Measurements from ENCODE around the gene MAPK1.
A peak's percentile ranks its signal among the peaks of the same experiment; 100 is the strongest.
"Not testable (repeated sequence)": the region's sequence is repeated elsewhere in the genome, so short reads cannot be mapped to it uniquely, and the experiment has no call there.

Gene MAPK1

DNA sequence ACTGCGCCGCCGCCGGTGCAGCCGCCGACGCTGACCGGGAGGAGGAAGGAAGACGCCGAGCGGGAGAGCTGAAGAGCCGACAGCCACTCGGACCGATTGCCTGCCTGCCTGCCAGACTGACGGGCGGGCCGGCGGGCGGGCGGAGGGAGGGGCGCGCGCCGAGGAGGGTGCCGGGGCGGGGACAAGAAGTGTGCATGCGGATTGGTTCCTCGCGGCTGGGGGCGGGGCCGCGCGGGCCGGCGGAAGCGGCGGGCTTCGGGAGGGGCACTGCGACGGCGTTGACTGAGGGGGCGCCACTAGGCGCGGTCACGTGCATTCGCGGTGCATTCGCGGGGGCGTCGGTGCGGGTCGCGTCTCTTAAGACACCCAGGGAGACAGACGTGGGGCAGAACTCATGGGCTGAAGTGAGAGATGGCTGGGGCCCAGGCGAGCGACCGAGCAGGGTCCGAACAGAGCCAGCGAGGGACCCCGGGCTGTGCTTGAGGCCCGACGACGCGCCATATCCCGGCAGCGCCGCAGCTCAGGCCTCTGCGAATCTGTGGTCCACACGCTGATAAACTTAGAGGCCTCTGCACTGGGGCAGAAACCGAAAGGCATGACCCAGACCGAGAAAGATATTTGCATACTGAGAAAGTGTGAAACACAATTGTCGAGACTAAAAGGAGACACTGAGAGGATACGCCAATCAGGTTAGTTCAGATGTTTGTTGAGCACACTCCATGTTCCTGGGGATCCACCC lies at the start of gene MAPK1:
MAPK1 (minus strand) TSS at position 118 of the 739 bp plus-strand sequence. CDS start 205 bp downstream, outside the sequence.
- DNase-seq, result peak; percentile 94

GRCh38 chr22:21916309-21916918 lies 49.0 kb upstream of the MAPK1 start:
- no peak for DNase-seq

GRCh38 chr22:21915624-21916308 lies 48.3 kb upstream of the MAPK1 start:
- DNase-seq, result no peak

GRCh38 chr22:21914033-21914642 lies 46.7 kb upstream of the MAPK1 start:
- DNase-seq, result not testable (repeated sequence)

- DNase-seq, result not testable (repeated sequence)
These were observed 42.9 kb upstream of the MAPK1 start for GRCh38 chr22:21910367-21910766.

DNA sequence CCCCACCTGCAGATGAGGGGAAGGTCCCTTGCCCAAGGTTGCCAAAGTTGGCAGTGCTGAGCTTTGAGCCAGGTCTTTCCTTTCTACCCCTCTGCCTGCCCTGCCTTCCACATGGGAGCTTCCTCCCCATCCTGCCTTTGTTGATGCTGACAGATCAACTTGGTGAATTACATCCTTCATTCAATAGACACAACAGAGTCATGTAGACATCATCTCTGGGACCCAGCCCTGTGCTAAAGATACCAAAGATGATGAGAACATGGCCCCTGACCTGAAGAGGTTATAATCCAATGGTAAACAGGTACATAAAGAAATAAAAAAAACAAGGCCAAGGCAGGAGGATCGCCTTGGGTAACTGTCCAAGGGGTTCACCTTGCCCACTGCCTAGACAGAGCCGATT lies 42.4 kb upstream of the MAPK1 start:
- DNase-seq, result no peak

DNA sequence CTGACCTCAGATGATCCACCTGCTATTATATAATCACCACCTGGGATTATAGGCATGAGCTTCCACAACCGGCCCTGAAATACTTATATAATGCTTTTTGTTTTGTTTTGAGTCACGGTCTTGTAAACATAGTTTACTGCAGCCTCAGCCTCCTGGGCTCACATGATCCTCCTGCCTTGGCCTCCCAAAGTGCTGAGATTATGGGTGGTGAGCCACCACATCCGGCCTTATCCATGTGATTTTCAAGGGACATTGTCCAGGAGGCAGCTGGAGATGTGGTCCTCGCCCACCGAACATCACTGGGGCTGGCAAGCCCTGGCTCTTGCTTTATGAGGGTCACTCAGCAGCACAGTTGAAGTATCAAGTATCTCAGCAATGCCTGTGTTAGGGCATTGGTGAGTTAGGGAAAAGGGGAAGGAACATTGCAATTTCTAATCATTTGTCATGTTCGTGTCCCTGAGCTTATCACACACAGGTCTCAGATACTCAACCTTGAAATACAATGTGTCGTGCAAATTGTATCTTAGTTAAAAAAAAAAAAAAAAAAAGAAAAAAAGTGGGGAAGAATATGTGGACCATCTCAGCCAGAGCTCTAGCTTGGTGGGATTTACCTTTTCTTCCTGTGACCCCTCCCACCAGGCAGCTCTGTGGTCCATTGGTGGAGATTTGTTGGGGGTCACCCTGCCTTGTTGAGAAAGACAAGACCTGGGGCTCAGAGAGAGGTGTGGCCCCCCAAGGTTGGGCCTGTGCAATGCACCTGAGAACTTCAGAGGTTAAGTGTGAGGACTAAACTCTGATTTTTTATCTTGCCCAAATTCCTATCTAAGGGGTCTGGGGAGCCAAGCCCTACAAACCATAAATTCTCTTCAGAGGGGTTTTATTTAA lies 40.4 kb upstream of the MAPK1 start:
- no peak for DNase-seq

- DNase-seq, result not testable (repeated sequence)
These were observed 37.8 kb upstream of the MAPK1 start for GRCh38 chr22:21905234-21905633.

- no peak for DNase-seq
These were observed 36.9 kb upstream of the MAPK1 start for GRCh38 chr22:21904250-21904789.

- no peak for DNase-seq
These were observed 35.8 kb upstream of the MAPK1 start for GRCh38 chr22:21903283-21903682.

GRCh38 chr22:21902296-21903087 lies 35.0 kb upstream of the MAPK1 start:
- DNase-seq, result no peak

- no peak for DNase-seq
These were observed 31.0 kb upstream of the MAPK1 start for GRCh38 chr22:21898354-21898896.

DNA sequence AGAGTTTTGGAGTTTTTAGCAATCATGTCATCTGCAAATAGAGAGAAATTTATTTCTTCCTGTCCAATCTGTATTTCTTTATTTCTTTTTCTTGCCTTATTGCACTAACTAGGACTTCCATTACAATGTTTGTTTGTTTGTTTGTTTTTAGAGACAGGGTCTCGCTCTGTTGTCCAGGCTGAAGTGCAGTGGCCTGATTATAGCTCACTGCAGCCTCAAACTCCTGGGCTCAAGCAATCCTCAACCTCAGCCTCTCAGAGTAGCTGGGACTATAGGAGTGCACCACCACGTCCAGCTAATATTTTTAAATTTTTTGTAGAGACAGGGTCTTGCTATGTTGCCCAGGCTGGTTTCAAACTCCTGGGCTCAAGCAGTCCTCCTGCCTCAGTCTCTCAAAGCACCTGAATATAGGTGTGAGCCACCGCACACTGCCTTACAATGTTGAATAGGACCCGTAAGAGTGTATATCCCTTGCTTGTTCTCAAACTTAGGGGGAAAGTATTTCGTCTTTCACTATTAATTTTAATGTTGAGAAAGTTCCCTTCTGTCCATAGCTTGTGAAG lies 29.6 kb upstream of the MAPK1 start:
- no peak for DNase-seq

DNA sequence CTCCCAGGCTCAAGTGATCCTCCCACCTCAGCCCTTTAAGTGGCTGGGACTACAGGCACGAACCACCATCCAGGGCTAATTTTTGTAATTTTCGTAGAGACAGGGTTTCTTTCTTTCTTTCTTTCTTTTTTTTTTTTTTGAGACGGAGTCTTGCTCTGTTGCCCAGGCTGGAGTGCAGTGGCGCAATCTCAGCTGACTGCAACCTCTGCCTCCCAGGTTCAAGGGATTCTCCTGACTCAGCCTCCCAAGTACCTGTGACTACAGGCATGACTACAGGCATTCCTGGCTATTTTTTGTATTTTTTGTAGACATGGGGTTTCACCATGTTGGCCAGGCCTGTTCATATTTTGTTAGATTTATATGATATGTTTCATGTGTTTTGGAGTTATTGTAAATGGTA lies 28.8 kb upstream of the MAPK1 start:
- DNase-seq, result not testable (repeated sequence)

- no peak for DNase-seq
These were observed 27.4 kb upstream of the MAPK1 start for GRCh38 chr22:21894799-21895198.

GRCh38 chr22:21889251-21889990 lies 22.0 kb upstream of the MAPK1 start:
- DNase-seq, result no peak

DNA sequence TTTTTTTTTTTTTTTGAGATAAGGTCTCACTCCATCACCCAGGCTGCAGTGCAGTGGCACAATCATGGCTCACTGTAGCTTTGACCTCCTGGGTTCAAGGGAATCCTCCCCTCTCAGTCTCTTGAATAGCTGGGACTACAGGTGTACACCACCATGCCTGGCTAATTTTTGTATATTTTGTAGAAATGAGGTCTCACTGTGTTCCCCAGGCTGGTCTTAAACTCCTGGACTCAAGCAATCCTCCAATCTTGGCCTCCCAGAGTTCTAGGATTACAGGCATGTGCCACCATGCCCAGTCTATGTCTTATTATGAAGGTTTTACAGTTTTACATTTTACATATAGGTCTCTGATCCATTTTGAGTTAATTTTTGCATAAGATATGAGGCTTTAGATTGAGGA lies 20.4 kb upstream of the MAPK1 start:
- DNase-seq, result no peak

GRCh38 chr22:21883930-21884329 lies 16.5 kb upstream of the MAPK1 start:
- DNase-seq, result not testable (repeated sequence)

GRCh38 chr22:21882754-21883333 lies 15.4 kb upstream of the MAPK1 start:
- DNase-seq, result not testable (repeated sequence)
